ENCODE data around the gene TSFM. TPM values are rescaled to one million over a fixed set of nuclear protein-coding genes. Genes with fewer than 3 reads are reported as not detected.
A peak's percentile ranks its signal among the peaks of the same experiment; 100 is the strongest.

The TSFM gene
- 14.6 TPM for total RNA-seq

DNA sequence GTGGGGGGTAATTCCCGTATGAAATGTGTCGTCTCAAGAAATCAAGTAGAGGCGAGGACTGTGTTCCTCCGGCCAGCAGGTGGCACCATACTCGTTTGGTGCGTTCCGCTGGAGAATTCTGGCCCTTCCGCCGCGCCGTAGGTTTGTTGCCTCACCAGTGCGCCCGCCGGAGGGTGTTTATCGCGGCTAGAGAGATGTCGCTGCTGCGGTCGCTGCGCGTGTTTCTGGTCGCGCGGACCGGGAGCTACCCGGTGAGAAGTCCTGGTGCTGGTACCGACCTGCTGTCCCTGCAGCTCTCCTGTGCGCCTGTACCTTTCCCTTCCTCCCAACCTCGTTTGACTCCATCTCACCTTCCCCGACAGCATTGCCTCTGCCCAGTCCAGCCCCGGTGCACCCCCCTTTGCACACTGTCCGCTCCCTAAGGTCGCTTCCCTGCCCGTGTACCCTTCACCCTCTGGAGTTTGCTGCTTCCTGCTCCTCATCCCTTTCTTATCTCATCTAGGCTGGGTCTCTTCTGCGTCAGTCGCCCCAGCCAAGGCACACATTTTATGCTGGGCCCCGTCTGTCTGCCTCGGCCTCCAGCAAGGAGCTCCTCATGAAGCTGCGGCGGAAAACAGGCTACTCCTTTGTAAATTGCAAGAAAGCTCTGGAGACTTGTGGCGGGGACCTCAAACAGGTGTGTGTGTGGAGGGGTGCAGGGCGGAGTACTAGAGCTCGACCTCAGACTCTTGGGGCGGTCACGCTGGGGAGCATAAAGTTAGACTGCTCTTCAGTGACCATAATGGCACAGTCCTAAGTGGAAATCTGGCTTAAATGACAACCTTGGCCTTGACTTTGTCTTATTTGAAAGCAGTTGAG, at the start of gene TSFM:
TSFM (plus strand) TSS at position 180 of the 858 bp plus-strand sequence; CDS start at position 195, 15 bp downstream.
- intact Hi-C loops (cut with DNase I), result loop anchor here (10.0 kb wide), 1 partner anchor 122 kb away; no protein-coding TSS in a partner anchor
- peak; percentile 99 for DNase-seq (ENCODE audit: low spot score)
- ATAC-seq, result peak; percentile 96

- ATAC-seq, result no peak
- intact Hi-C loops (cut with DNase I), result no loop called here
Measured at GRCh38 chr12:57733928-57734327, 48.7 kb upstream of the TSFM start.

GRCh38 chr12:57734591-57734990, 48.0 kb upstream of the TSFM start:
- no peak for ATAC-seq
- intact Hi-C loops (cut with DNase I), result no loop called here
- no peak for DNase-seq (ENCODE audit: low spot score)

More at GRCh38 chr12:57733928-57734327, 48.7 kb upstream of the TSFM start:
- no peak for DNase-seq (ENCODE audit: low spot score)

DNA sequence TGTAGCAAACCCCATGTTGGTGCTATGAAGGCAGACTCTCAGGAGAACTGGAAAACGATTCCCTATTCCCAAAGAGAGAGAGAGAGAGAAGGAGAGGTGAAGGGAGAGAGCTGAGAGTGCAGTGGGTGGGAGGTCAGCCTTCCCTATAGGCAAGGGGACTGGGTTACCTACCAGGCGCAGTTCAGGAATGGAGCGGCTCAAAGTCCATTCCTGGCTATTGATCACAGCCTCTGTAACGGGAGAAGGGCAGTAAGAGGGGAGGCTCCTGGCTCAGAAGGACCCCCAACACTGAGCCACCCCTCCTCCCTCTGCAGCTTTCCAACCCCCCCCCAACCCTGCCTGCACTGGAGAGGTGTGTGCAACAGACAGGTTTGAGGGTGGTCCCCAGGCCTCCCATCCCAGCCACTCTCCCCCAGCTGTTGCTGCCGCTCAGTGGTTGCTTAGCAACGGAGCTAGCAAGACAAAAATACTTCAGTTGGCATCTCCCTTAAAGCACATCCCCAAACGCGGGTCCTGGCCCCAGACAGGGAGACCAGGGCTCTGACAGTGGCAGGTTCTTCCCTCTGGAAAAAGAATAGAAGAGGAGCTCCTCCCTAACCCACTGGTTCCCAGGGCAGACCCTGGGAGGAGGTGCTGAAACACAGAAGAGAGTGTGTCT, 47.3 kb upstream of the TSFM start:
- no peak for DNase-seq (ENCODE audit: low spot score)
- intact Hi-C loops (cut with DNase I), result no loop called here
- no peak for ATAC-seq

- intact Hi-C loops (cut with DNase I), result no loop called here
- peak; percentile 50 for ATAC-seq
- DNase-seq (ENCODE audit: low spot score), result no peak
Measured at GRCh38 chr12:57735952-57736740, 46.4 kb upstream of the TSFM start.

GRCh38 chr12:57736741-57737466, 45.7 kb upstream of the TSFM start:
- ATAC-seq (no peak), DNase-seq (ENCODE audit: low spot score) (no peak)
- intact Hi-C loops (cut with DNase I), result no loop called here

DNA sequence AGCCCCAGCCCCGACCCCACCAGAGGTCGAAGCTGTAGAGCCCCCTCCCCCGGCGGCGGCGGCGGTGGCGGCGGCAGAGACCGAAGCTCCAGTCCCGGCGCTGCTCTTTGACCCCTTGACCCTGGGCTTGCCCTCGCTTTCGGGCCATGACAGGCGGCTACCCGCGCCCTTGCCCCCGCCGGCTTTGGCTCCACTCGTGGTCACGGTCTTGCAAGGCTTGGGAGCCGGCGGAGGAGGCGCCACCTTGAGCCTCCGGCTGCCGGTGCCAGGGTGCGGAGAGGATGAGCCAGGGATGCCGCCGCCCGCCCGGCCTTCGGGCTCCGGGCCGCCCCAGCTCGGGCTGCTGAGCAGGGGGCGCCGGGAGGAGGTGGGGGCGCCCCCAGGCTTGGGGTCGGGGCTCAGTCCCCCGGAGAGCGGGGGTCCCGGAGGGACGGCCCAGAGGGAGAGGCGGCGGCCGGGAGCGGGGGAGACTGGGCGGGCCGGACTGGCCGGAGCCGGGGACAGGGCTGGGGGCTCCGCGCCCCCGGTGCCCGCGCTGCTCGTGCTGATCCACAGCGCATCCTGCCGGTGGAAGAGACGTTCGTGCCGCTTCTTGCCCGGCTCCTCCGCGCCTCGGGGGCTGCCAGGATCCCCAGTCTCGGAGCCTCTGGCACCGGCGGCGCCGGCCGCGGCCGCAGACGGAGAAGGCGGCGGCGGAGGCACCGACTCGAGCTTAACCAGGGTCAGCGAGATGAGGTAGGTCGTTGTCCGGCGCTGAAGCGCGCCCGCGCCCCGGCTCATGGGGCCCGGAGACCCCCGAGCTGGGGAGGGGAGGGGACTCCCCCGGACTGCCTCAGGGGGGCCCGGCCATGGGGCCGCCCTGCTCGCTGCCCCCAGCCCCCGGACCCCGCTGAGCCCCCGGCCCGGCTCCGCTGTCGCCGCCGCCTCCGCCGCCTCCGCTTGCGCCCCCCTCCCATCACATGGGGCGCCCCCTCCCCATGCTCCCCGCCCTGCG, 44.8 kb upstream of the TSFM start:
- intact Hi-C loops (cut with DNase I), result no loop called here
- no peak for ATAC-seq
- no peak for DNase-seq (ENCODE audit: low spot score)

DNA sequence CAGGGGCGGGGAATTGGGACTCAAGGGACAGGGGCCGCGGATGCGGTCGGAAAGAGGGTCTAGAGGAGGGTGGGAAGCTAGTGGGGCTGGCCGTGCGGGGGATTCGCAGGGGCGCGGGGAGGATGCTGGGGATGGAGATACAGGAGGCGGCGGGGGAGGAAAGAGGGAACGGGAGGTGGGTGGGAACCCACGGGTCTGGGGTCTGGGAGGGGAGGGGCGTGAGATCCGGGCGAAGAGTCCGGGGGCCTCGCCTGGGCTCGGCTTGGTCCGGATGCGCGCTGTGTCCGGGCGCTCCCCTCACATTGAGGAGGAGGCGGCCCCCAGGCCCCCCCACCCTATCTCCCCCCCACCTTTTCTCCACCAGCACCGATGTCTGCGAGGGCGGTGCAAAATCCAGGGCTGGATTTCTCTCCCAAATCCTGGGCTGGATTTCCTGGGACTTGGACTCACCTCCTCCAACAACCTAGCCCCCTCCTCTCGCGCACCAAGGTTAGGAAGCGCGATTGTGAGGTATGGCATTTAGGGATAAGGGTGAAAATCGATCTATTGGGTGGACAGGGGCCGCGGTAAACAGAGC, 43.8 kb upstream of the TSFM start, which contains the start of gene AGAP2:
AGAP2 (minus strand) TSS at position 82 of the 577 bp plus-strand sequence. CDS start 496 bp downstream, outside the sequence.
- DNase-seq (ENCODE audit: low spot score) (no peak), ATAC-seq (no peak)
- intact Hi-C loops (cut with DNase I), result no loop called here

DNA sequence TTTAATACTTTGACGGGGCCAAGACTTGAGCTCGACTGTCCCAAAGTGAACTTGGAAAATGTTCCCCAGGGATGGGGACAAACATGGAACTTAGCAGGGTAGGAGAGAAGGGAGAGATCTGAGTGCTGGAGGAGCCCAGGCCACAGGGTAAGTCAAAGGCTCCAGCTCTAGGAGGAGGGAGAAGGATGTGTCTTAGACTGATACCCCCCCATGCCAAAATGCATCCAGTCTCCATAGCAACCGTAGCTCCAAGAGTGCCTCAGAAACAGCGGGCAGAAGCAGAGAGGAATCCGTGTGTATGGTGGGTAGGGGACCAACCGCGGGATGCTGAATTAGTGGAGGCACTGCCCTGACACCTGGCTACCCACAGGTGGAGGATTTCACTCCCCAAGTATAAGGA, 43.2 kb upstream of the TSFM start:
- intact Hi-C loops (cut with DNase I), result no loop called here
- ATAC-seq, result no peak
- DNase-seq (ENCODE audit: low spot score), result no peak

- DNase-seq (ENCODE audit: low spot score) (no peak), ATAC-seq (no peak)
- intact Hi-C loops (cut with DNase I), result no loop called here
Measured at GRCh38 chr12:57739914-57740538, 42.6 kb upstream of the TSFM start.

DNA sequence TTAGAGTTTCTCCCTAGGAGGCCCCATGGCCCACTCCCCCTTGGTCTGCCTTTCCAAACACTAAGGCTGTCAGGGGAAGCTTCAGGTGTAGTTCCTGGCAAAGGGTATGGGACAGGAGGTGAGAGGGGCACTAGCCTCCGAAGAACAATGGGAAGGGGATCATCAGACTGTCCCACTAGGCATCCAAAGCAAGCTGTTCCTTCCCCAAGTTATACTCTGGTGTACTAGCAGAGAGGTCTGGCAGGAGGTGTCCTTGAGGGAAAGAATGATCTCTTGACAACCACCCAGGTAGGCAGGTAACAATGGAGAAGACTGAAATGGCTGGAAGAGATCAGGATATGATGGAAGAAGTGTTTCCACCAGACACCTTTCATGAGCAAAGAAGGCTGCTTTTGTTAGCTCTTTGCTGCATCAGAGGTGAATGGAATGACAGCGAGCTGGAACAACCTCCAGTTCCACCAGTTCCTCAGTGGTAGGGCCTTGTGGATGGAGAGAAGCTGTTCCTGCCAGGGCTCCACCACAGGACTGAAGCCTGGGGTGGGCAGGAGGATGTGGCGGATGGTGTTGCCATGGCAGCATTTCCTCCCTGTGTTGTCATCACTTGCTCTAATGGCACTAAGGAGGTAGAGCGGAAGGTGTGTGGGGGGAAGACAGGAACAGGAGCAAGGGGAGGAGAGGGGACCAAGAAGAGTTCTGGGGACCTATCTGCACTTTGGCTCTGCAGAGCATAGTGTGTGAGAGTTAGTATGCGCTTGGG, 41.8 kb upstream of the TSFM start:
- DNase-seq (ENCODE audit: low spot score) (no peak), ATAC-seq (no peak)
- intact Hi-C loops (cut with DNase I), result no loop called here

DNA sequence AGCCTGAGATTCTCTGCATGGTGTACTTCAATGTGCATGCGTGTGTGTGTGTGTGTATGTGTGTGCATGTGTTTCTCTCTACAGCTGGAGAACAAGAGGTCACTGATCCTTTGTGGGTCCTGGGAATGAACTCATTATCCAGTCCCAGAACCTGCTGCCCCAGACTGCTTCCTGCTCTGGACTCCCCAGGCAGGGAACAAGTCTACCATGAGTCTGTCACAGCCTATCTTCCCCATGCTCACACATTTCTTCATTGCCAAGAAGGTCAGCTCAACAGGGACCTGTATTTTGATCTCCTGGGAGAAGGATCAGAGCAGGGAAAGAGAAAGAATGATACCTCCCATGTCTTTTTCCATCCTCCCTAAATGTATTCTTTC, 41.2 kb upstream of the TSFM start:
- DNase-seq (ENCODE audit: low spot score) (no peak), ATAC-seq (no peak)
- intact Hi-C loops (cut with DNase I), result no loop called here

GRCh38 chr12:57741844-57742738, 40.5 kb upstream of the TSFM start:
- no peak for ATAC-seq
- intact Hi-C loops (cut with DNase I), result no loop called here
- DNase-seq (ENCODE audit: low spot score), result no peak

GRCh38 chr12:57743769-57744168, 38.8 kb upstream of the TSFM start:
- DNase-seq (ENCODE audit: low spot score), result no peak
- intact Hi-C loops (cut with DNase I), result no loop called here
- no peak for ATAC-seq

- intact Hi-C loops (cut with DNase I), result no loop called here
- ATAC-seq (peak; percentile 85), DNase-seq (ENCODE audit: low spot score) (peak; percentile 88)
Measured at GRCh38 chr12:57744194-57744776, 38.3 kb upstream of the TSFM start.

Measured in sciatic nerve (tissue), 2 donors.